RWPE1 (cell line): Measurements from ENCODE around the gene COPE.
A peak's percentile ranks its signal among the peaks of the same experiment; 100 is the strongest.

ENCODE experiments used
- CTCF ChIA-PET: fragments of 350-600 bp; sonication (Branson Sonifier 250); formaldehyde crosslinking; extraction: SDS; loops from one replicate; lab custom pipeline; 2021; lab: Yijun Ruan, JAX
- POLR2A ChIA-PET: fragments of 400-600 bp; formaldehyde crosslinking; extraction: SDS; loops from one replicate; lab custom pipeline; 2020; ENCODE audit warnings: antibody characterized with exemption; ENCODE audit not compliant: low non-redundant PET; lab: Yijun Ruan, JAX
- DNase-seq: peaks from one replicate; pipeline ENCODE4 v3.0.0; 2012; ENCODE audit warnings: low spot score
- H3K27ac ChIP-seq: fragments of 450-650 bp; 2 replicates; pipeline ENCODE4 v1.5.1; 2017
- CTCF ChIP-seq: fragments of 450-650 bp; conservative IDR thresholded peaks from 2 replicates; pipeline ENCODE4 v1.5.1; 2017; ENCODE audit warnings: low read depth, mild to moderate bottlenecking

Gene COPE

GRCh38 chr19:18900700-18901481 is 18.3 kb downstream of the COPE start:
- CTCF ChIA-PET = no interaction called here
- POLR2A ChIA-PET = no interaction called here
- DNase-seq = no peak
- peak overlapping the region; percentile 5 for H3K27ac ChIP-seq
- no peak for TF ChIP-seq CTCF

GRCh38 chr19:18899624-18900560 is 19.3 kb downstream of the COPE start:
- ChIA-PET POLR2A (interaction anchor here (0.5 kb wide), 1 partner anchor 29 kb away, joined by 3 read pairs; no protein-coding TSS in a partner anchor), CTCF (no interaction called here)
- H3K27ac ChIP-seq = no peak overlapping the region
- TF ChIP-seq CTCF = no peak
- no peak for DNase-seq

GRCh38 chr19:18898607-18899408 is 20.4 kb downstream of the COPE start:
- no peak for DNase-seq
- no peak for TF ChIP-seq CTCF
- H3K27ac ChIP-seq = no peak overlapping the region
- ChIA-PET POLR2A (no interaction called here), CTCF (interaction anchor here (1.0 kb wide), 1 partner anchor 32 kb away, joined by 3 read pairs; no protein-coding TSS in a partner anchor)

- POLR2A ChIA-PET = no interaction called here
- TF ChIP-seq CTCF = no peak
These were observed 21.0 kb downstream of the COPE start for GRCh38 chr19:18898081-18898606.

DNA sequence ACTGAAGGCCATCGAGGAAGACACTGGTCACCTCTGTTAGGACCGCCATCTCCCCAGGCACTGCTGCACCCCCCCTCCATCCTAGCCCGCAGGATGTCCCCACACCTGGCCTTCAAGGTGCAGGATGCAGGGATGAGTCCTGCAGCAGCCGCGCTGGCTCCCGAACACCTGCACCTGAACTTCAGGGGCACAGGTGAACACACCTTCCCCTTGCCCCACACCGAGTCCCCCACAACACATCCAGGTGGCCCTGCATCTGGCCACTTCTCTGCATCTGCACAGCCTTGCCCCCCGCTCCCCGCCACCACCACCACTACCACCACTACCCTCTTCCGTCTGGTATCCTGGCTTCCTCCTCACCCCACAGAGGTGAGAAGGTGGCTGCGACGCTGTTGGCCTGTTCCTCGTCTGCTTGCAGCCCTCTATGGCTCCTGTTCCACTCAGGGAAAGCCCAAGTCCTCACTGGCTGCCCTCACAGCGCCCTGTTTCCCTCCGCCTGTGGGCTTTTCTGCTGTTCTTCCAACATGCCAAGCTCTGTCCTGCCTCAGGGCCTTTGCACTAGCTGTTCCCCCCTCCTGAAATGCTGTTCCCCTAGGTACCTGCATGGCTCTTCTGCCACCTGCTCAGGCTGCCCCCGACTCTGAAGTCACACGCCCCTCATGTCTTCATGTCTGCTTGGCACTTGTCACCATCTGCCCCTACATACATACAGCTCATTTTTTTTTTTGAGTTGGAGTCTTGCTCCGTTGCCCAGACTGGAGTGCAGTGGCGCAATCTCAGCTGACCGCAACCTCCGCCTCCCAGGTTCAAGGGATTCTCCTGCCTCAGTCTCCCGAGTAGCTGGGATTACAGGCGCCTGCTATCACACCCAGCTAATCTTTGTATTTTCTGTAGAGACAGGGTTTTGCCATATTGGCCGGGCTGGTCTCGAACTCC is 21.8 kb downstream of the COPE start:
- no peak for TF ChIP-seq CTCF
- ChIA-PET POLR2A (no interaction called here), CTCF (interaction anchor here (0.6 to 1.1 kb wide), 3 partner anchors 31 to 492 kb away, joined by 3 to 4 read pairs (median 4); no protein-coding TSS in a partner anchor)
- no peak overlapping the region for H3K27ac ChIP-seq
- no peak for DNase-seq

More at GRCh38 chr19:18898081-18898606, 21.0 kb downstream of the COPE start:
- DNase-seq = no peak
- CTCF ChIA-PET = interaction anchor here (1.0 kb wide), 1 partner anchor 32 kb away, joined by 3 read pairs; no protein-coding TSS in a partner anchor
- H3K27ac ChIP-seq = no peak overlapping the region
